ENCODE results near the gene ENTPD3. TPM values are rescaled to one million over a fixed set of nuclear protein-coding genes. Genes with fewer than 3 reads are reported as not detected.

ENTPD3 gene
- polyA plus RNA-seq, 4 donors: 0.22 to 4.2 (median 0.40) TPM; not detected in 1

GRCh38 chr3:40417845-40418543 lies 31.0 kb downstream of the ENTPD3 start:
- 50 to 64% (median 64%) methylated on average over 2 of the region's 2 CpGs for WGBS, 3 donors
- Histone ChIP-seq H3K36me3 (ENCODE audit: control insufficient read depth in 3 of 3, insufficient read depth in 2 of 3, low read depth in 1 of 3, low read length in 3 of 3) (no peaks in the 10 kb centered on the region), H3K4me1 (ENCODE audit: control insufficient read depth in 3 of 3, insufficient read depth in 2 of 3, low read depth in 1 of 3, low read length in 2 of 3) (no peaks in the 10 kb centered on the region), H3K4me3 (ENCODE audit: low read depth in 1 of 3, low read length in 3 of 3) (no peak overlapping the region), H3K27me3 (ENCODE audit: control insufficient read depth in 3 of 3, insufficient read depth in 3 of 3, low read length in 3 of 3) (no peaks in the 10 kb centered on the region), H3K9me3 (ENCODE audit: control insufficient read depth in 2 of 2, insufficient read depth in 1 of 2, low read depth in 1 of 2, low read length in 1 of 2) (no peaks in the 10 kb centered on the region), H3K27ac (ENCODE audit: low read depth in 1 of 3, low read length in 2 of 3) (no peak overlapping the region)
- FAIRE-seq (no peak), DNase-seq (peak; percentile 63 to 68)

GRCh38 chr3:40422861-40423260 lies 35.9 kb downstream of the ENTPD3 start:
- no peak for FAIRE-seq
- Histone ChIP-seq H3K9me3 (ENCODE audit: control insufficient read depth in 2 of 2, insufficient read depth in 1 of 2, low read depth in 1 of 2, low read length in 1 of 2) (no peaks in the 10 kb centered on the region), H3K36me3 (ENCODE audit: control insufficient read depth in 3 of 3, insufficient read depth in 2 of 3, low read depth in 1 of 3, low read length in 3 of 3) (no peaks in the 10 kb centered on the region), H3K4me3 (ENCODE audit: low read depth in 1 of 3, low read length in 3 of 3) (no peak overlapping the region), H3K27ac (ENCODE audit: low read depth in 1 of 3, low read length in 2 of 3) (no peak overlapping the region), H3K27me3 (ENCODE audit: control insufficient read depth in 3 of 3, insufficient read depth in 3 of 3, low read length in 3 of 3) (no peaks in the 10 kb centered on the region), H3K4me1 (ENCODE audit: control insufficient read depth in 3 of 3, insufficient read depth in 2 of 3, low read depth in 1 of 3, low read length in 2 of 3) (no peaks in the 10 kb centered on the region)
- WGBS, 3 donors: 68 to 75% (median 75%) methylated on average over 1 of the region's 1 CpG
- DNase-seq: no peak

- H3K27me3 ChIP-seq (ENCODE audit: control insufficient read depth in 3 of 3, insufficient read depth in 3 of 3, low read length in 3 of 3): no peaks in the 10 kb centered on the region
- no peak for DNase-seq
- 89 to 95% (median 93%) methylated on average over 8 of the region's 8 CpGs for WGBS, 3 donors
Measured at GRCh38 chr3:40427045-40427669, 40.2 kb downstream of the ENTPD3 start.

GRCh38 chr3:40432793-40433192 lies 45.8 kb downstream of the ENTPD3 start:
- no peak overlapping the region for H3K27ac ChIP-seq (ENCODE audit: low read depth in 1 of 3, low read length in 2 of 3)
- no peak for DNase-seq
- FAIRE-seq: no peak

More at GRCh38 chr3:40427045-40427669, 40.2 kb downstream of the ENTPD3 start:
- no peaks in the 10 kb centered on the region for H3K36me3 ChIP-seq (ENCODE audit: control insufficient read depth in 3 of 3, insufficient read depth in 2 of 3, low read depth in 1 of 3, low read length in 3 of 3)
- no peaks in the 10 kb centered on the region for H3K4me1 ChIP-seq (ENCODE audit: control insufficient read depth in 3 of 3, insufficient read depth in 2 of 3, low read depth in 1 of 3, low read length in 2 of 3)
- no peak overlapping the region for H3K4me3 ChIP-seq (ENCODE audit: low read depth in 1 of 3, low read length in 3 of 3)
- no peak for FAIRE-seq
- no peaks in the 10 kb centered on the region for H3K9me3 ChIP-seq (ENCODE audit: control insufficient read depth in 2 of 2, insufficient read depth in 1 of 2, low read depth in 1 of 2, low read length in 1 of 2)
- H3K27ac ChIP-seq (ENCODE audit: low read depth in 1 of 3, low read length in 2 of 3): no peak overlapping the region

GRCh38 chr3:40437889-40438288 lies 50.9 kb downstream of the ENTPD3 start:
- DNase-seq: no peak
- no peaks in the 10 kb centered on the region for H3K27me3 ChIP-seq (ENCODE audit: control insufficient read depth in 3 of 3, insufficient read depth in 3 of 3, low read length in 3 of 3)
- no peaks in the 10 kb centered on the region for H3K4me1 ChIP-seq (ENCODE audit: control insufficient read depth in 3 of 3, insufficient read depth in 2 of 3, low read depth in 1 of 3, low read length in 2 of 3)
- no peaks in the 10 kb centered on the region for H3K36me3 ChIP-seq (ENCODE audit: control insufficient read depth in 3 of 3, insufficient read depth in 2 of 3, low read depth in 1 of 3, low read length in 3 of 3)
- FAIRE-seq: no peak
- WGBS, 3 donors: 75 to 78% (median 78%) methylated on average over 5 of the region's 5 CpGs
- H3K9me3 ChIP-seq (ENCODE audit: control insufficient read depth in 2 of 2, insufficient read depth in 1 of 2, low read depth in 1 of 2, low read length in 1 of 2): no peaks in the 10 kb centered on the region
- no peak overlapping the region for H3K27ac ChIP-seq (ENCODE audit: low read depth in 1 of 3, low read length in 2 of 3)
- H3K4me3 ChIP-seq (ENCODE audit: low read depth in 1 of 3, low read length in 3 of 3): no peak overlapping the region

More at GRCh38 chr3:40432793-40433192, 45.8 kb downstream of the ENTPD3 start:
- Histone ChIP-seq H3K9me3 (ENCODE audit: control insufficient read depth in 2 of 2, insufficient read depth in 1 of 2, low read depth in 1 of 2, low read length in 1 of 2) (no peaks in the 10 kb centered on the region), H3K36me3 (ENCODE audit: control insufficient read depth in 3 of 3, insufficient read depth in 2 of 3, low read depth in 1 of 3, low read length in 3 of 3) (no peaks in the 10 kb centered on the region), H3K27me3 (ENCODE audit: control insufficient read depth in 3 of 3, insufficient read depth in 3 of 3, low read length in 3 of 3) (no peaks in the 10 kb centered on the region), H3K4me1 (ENCODE audit: control insufficient read depth in 3 of 3, insufficient read depth in 2 of 3, low read depth in 1 of 3, low read length in 2 of 3) (no peaks in the 10 kb centered on the region), H3K4me3 (ENCODE audit: low read depth in 1 of 3, low read length in 3 of 3) (no peak overlapping the region)
- 73 to 80% (median 79%) methylated on average over 2 of the region's 2 CpGs for WGBS, 3 donors

GRCh38 chr3:40445062-40445461 lies 58.1 kb downstream of the ENTPD3 start:
- H3K27me3 ChIP-seq (ENCODE audit: control insufficient read depth in 3 of 3, insufficient read depth in 3 of 3, low read length in 3 of 3): no peaks in the 10 kb centered on the region
- WGBS, 3 donors: 90 to 95% (median 93%) methylated on average over 9 of the region's 9 CpGs
- peaks cover 3 to 5% (median 3%) of the 10 kb centered on the region in 3 donors for H3K36me3 ChIP-seq (ENCODE audit: control insufficient read depth in 3 of 3, insufficient read depth in 2 of 3, low read depth in 1 of 3, low read length in 3 of 3)
- no peaks in the 10 kb centered on the region for H3K4me1 ChIP-seq (ENCODE audit: control insufficient read depth in 3 of 3, insufficient read depth in 2 of 3, low read depth in 1 of 3, low read length in 2 of 3)
- H3K27ac ChIP-seq (ENCODE audit: low read depth in 1 of 3, low read length in 2 of 3): no peak overlapping the region
- FAIRE-seq (no peak), DNase-seq (no peak)
- H3K4me3 ChIP-seq (ENCODE audit: low read depth in 1 of 3, low read length in 3 of 3): no peak overlapping the region
- H3K9me3 ChIP-seq (ENCODE audit: control insufficient read depth in 2 of 2, insufficient read depth in 1 of 2, low read depth in 1 of 2, low read length in 1 of 2): no peaks in the 10 kb centered on the region

GRCh38 chr3:40445880-40446279 lies 58.9 kb downstream of the ENTPD3 start:
- no peaks in the 10 kb centered on the region for H3K27me3 ChIP-seq (ENCODE audit: control insufficient read depth in 3 of 3, insufficient read depth in 3 of 3, low read length in 3 of 3)
- no peak for FAIRE-seq
- no peak for DNase-seq
- no peak overlapping the region for H3K4me3 ChIP-seq (ENCODE audit: low read depth in 1 of 3, low read length in 3 of 3)
- no peak overlapping the region for H3K27ac ChIP-seq (ENCODE audit: low read depth in 1 of 3, low read length in 2 of 3)
- WGBS, 3 donors: 62 to 72% (median 65%) methylated on average over 4 of the region's 4 CpGs
- no peaks in the 10 kb centered on the region for H3K4me1 ChIP-seq (ENCODE audit: control insufficient read depth in 3 of 3, insufficient read depth in 2 of 3, low read depth in 1 of 3, low read length in 2 of 3)
- H3K9me3 ChIP-seq (ENCODE audit: control insufficient read depth in 2 of 2, insufficient read depth in 1 of 2, low read depth in 1 of 2, low read length in 1 of 2): no peaks in the 10 kb centered on the region
- H3K36me3 ChIP-seq (ENCODE audit: control insufficient read depth in 3 of 3, insufficient read depth in 2 of 3, low read depth in 1 of 3, low read length in 3 of 3): peaks cover 3 to 5% (median 3%) of the 10 kb centered on the region in 3 donors

- no peaks in the 10 kb centered on the region for H3K27me3 ChIP-seq (ENCODE audit: control insufficient read depth in 3 of 3, insufficient read depth in 3 of 3, low read length in 3 of 3)
- peaks cover 3 to 5% (median 3%) of the 10 kb centered on the region in 3 donors for H3K4me1 ChIP-seq (ENCODE audit: control insufficient read depth in 3 of 3, insufficient read depth in 2 of 3, low read depth in 1 of 3, low read length in 2 of 3)
- H3K27ac ChIP-seq (ENCODE audit: low read depth in 1 of 3, low read length in 2 of 3): no peak overlapping the region
- no peak for DNase-seq
- no peak for FAIRE-seq
- H3K36me3 ChIP-seq (ENCODE audit: control insufficient read depth in 3 of 3, insufficient read depth in 2 of 3, low read depth in 1 of 3, low read length in 3 of 3): peaks cover 3 to 5% (median 3%) of the 10 kb centered on the region in 3 donors
- no peak overlapping the region for H3K4me3 ChIP-seq (ENCODE audit: low read depth in 1 of 3, low read length in 3 of 3)
- WGBS, 3 donors: 81 to 88% (median 81%) methylated on average over 2 of the region's 2 CpGs
- H3K9me3 ChIP-seq (ENCODE audit: control insufficient read depth in 2 of 2, insufficient read depth in 1 of 2, low read depth in 1 of 2, low read length in 1 of 2): no peaks in the 10 kb centered on the region
Measured at GRCh38 chr3:40450438-40450837, 63.5 kb downstream of the ENTPD3 start.

All from small intestine (tissue), 7 donors.